SK-N-MC (cell line): ENCODE data around the gene AGAP1.

ENCODE experiments used
- EZH2 ChIP-seq: fragments of 200-600 bp; sonication (generic); IDR thresholded peaks from one replicate; pipeline ENCODE4 v1.6.1; 2017; ENCODE audit warnings: antibody characterized with exemption
- FOXP2 ChIP-seq: optimal IDR thresholded peaks from 2 replicates; pipeline ENCODE3; 2011; ENCODE audit warnings: mild to moderate bottlenecking, moderate library complexity; ENCODE audit not compliant: insufficient read depth; ENCODE audit errors: extremely low read length, control extremely low read depth
- POLR2AphosphoS5 ChIP-seq: IDR thresholded peaks from 2 replicates; pipeline ENCODE4 v1.6.1; 2012; ENCODE audit warnings: mild to moderate bottlenecking, low read depth, low read length, borderline replicate concordance

DNA sequence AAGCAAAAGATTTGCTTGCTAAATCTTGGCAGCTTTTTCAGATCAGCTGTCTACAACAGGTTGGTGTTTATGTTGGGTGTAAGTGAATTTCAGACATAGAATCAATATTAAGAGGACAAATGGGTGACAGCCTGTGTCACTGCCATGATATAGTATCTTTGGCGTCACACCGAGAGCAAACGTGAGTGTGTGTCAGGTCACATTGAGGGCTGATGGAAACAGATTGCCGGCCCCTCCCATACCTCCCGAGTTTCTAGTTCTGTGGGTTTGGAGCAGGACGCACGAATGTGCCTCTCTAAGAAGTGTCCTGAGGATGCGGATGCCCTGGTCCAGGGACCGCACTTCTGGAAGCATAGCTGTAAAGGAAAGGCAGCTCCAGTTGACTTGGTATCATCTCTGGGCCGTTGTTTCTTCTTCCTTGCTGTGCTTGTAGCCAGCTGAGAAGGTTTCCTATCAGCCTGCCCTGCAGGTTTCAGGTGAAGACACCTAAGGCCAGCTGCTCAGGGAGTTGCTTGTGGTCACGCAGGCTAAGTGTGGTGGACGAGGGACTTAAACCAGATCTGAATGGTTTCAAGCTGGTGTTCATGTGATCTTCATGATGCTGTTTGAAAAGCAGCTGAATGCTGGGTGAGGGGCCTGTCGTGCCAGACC lies 6.4 kb downstream of the AGAP1 start:
- TF ChIP-seq EZH2 (no peak), POLR2AphosphoS5 (no peak), FOXP2 (no peak)
